Ascending aorta (tissue), 2 donors: ENCODE data around the gene SIRPA. TPM values are rescaled to one million over a fixed set of nuclear protein-coding genes. Genes with fewer than 3 reads are reported as not detected.

Source experiments
- DNase-seq, 2 donors: peaks; one replicate each; pipeline ENCODE4 v3.0.0-alpha.2; 2019; ENCODE audit warnings: low spot score in 2 of 2
- H3K27ac ChIP-seq, 2 donors: fragments of 200-600 bp; sonication (generic); one replicate each; pipeline ENCODE4 v1.5.1; 2016 to 2017; ENCODE audit warnings: mild to moderate bottlenecking in 1 of 2
- H3K27me3 ChIP-seq: fragments of 200-600 bp; sonication (generic); one replicate; pipeline ENCODE4 v1.5.1; 2017
- H3K36me3 ChIP-seq, 2 donors: fragments of 200-600 bp; sonication (generic); one replicate each; pipeline ENCODE4 v1.5.1; 2016
- H3K4me1 ChIP-seq, 2 donors: fragments of 200-600 bp; sonication (generic); one replicate each; pipeline ENCODE4 v1.5.1; 2016 to 2017; ENCODE audit warnings: mild to moderate bottlenecking in 1 of 2
- H3K4me3 ChIP-seq, 2 donors: fragments of 200-600 bp; sonication (generic); one replicate each; pipeline ENCODE4 v1.5.1; 2016 to 2017; ENCODE audit warnings: mild to moderate bottlenecking in 1 of 2
- H3K9me3 ChIP-seq, 2 donors: fragments of 200-600 bp; sonication (generic); one replicate each; pipeline ENCODE4 v1.5.1; 2016
- CTCF ChIP-seq, 3 experiments: fragments of 200-600 bp in 2 of 3; fragments of 450-650 bp in 1 of 3; sonication (generic) in 2 of 3; IDR thresholded peaks; one replicate each; pipeline ENCODE4 v1.5.1; 2016 to 2019; ENCODE audit warnings: antibody characterized with exemption in 3 of 3, mild to moderate bottlenecking in 1 of 3, moderate library complexity in 1 of 3
- intact Hi-C: fragments of 100-400 bp; cut with DNase I; formaldehyde crosslinking; loops from one replicate; pipeline ENCODE4 v1.15.1; 2023
- total RNA-seq: library from RNA; depleted of rRNA; stranded (reverse); fragments of >200 nt; gene quantifications from one replicate; pipeline ENCODE4 v1.1.0, GENCODE V29; 2016

Gene SIRPA
- total RNA-seq, 1 donor from 2014 or later: 72.8 TPM

GRCh38 chr20:1945660-1946059 lies 50.5 kb downstream of the SIRPA start:
- peaks cover 0 to 10% of the 10 kb centered on the region in 2 donors for H3K4me1 ChIP-seq
- TF ChIP-seq CTCF (IDR thresholded peaks at IDR 0.05): no peak
- H3K27ac ChIP-seq: peak overlapping the region; percentile 48 to 53
- no peaks in the 10 kb centered on the region for H3K36me3 ChIP-seq
- intact Hi-C loops: no loop called here
- H3K4me3 ChIP-seq: no peak overlapping the region
- peak in 1 of 2 donors; percentile 2 for DNase-seq
- H3K9me3 ChIP-seq: no peaks in the 10 kb centered on the region
- no peaks in the 10 kb centered on the region for H3K27me3 ChIP-seq

- no peak for TF ChIP-seq CTCF (IDR thresholded peaks at IDR 0.05)
- no peaks in the 10 kb centered on the region for H3K27me3 ChIP-seq
- H3K4me1 ChIP-seq: peaks cover 0 to 7% of the 10 kb centered on the region in 2 donors
- intact Hi-C loops: no loop called here
- no peaks in the 10 kb centered on the region for H3K36me3 ChIP-seq
- H3K27ac ChIP-seq: peak overlapping the region; percentile 48 to 53
- no peak for DNase-seq
- H3K4me3 ChIP-seq: peak overlapping the region in 1 of 2 donors; percentile 53
- no peaks in the 10 kb centered on the region for H3K9me3 ChIP-seq
Observed at GRCh38 chr20:1946442-1946761, 51.2 kb downstream of the SIRPA start.

- peak overlapping the region; percentile 39 to 53 for H3K4me3 ChIP-seq
- peak in 1 of 2 donors; percentile 70 for DNase-seq
- peak overlapping the region in 1 of 2 donors; percentile 31 for H3K27ac ChIP-seq
- H3K9me3 ChIP-seq: no peaks in the 10 kb centered on the region
- H3K4me1 ChIP-seq: peaks cover 0 to 7% of the 10 kb centered on the region in 2 donors
- no peak for TF ChIP-seq CTCF (IDR thresholded peaks at IDR 0.05)
- no peaks in the 10 kb centered on the region for H3K36me3 ChIP-seq
- intact Hi-C loops: no loop called here
- no peaks in the 10 kb centered on the region for H3K27me3 ChIP-seq
Observed at GRCh38 chr20:1946762-1947534, 51.7 kb downstream of the SIRPA start.

GRCh38 chr20:1947535-1947846 lies 52.3 kb downstream of the SIRPA start:
- no peak for DNase-seq
- intact Hi-C loops: no loop called here
- H3K36me3 ChIP-seq: no peaks in the 10 kb centered on the region
- H3K4me3 ChIP-seq: peak overlapping the region; percentile 39 to 53
- peaks cover 0 to 7% of the 10 kb centered on the region in 2 donors for H3K4me1 ChIP-seq
- no peak for TF ChIP-seq CTCF (IDR thresholded peaks at IDR 0.05)
- no peaks in the 10 kb centered on the region for H3K27me3 ChIP-seq
- no peaks in the 10 kb centered on the region for H3K9me3 ChIP-seq
- H3K27ac ChIP-seq: peak overlapping the region in 1 of 2 donors; percentile 31

GRCh38 chr20:1949347-1950100 lies 54.3 kb downstream of the SIRPA start:
- Histone ChIP-seq H3K9me3 (no peaks in the 10 kb centered on the region), H3K4me3 (no peak overlapping the region), H3K27me3 (no peaks in the 10 kb centered on the region), H3K36me3 (no peaks in the 10 kb centered on the region), H3K4me1 (peaks cover 0 to 7% of the 10 kb centered on the region in 2 donors), H3K27ac (no peak overlapping the region)
- DNase-seq: peak in 1 of 2 donors; percentile 44
- intact Hi-C loops: no loop called here
- no peak for TF ChIP-seq CTCF (IDR thresholded peaks at IDR 0.05)
